OCI-LY1 (cell line): ENCODE data around the gene SPRED3.

ENCODE experiments used
- CTCF ChIP-seq: fragments of 200-600 bp; sonication (generic), shearing (Covaris generic); IDR thresholded peaks from 2 replicates; pipeline ENCODE4 v1.5.1; 2017; ENCODE audit warnings: mild to moderate bottlenecking, antibody characterized with exemption, low read length, moderate library complexity, mixed read lengths
- EZH2 ChIP-seq: fragments of 200-600 bp; sonication (generic), shearing (Covaris generic); IDR thresholded peaks from 2 replicates; pipeline ENCODE4 v1.8.0; 2017; ENCODE audit warnings: borderline replicate concordance, mixed run types, mild to moderate bottlenecking, antibody characterized with exemption, low read length, moderate library complexity, mixed read lengths

- TF ChIP-seq EZH2 (no peak), CTCF (no peak)
These were observed 42.4 kb downstream of the SPRED3 start for GRCh38 chr19:38430931-38431330.
